GM19328 (cell line): ENCODE measurements around the gene SLN.

ENCODE experiments used
- ATAC-seq: cut with Tn5 transposase; IDR thresholded peaks from one replicate; pipeline ENCODE4 v1.9.1; 2021; ENCODE audit warnings: mild to moderate bottlenecking, moderate library complexity; ENCODE audit not compliant: unreplicated experiment

SLN gene

GRCh38 chr11:107719557-107720302 lies 7.9 kb upstream of the SLN start:
- no peak for ATAC-seq

DNA sequence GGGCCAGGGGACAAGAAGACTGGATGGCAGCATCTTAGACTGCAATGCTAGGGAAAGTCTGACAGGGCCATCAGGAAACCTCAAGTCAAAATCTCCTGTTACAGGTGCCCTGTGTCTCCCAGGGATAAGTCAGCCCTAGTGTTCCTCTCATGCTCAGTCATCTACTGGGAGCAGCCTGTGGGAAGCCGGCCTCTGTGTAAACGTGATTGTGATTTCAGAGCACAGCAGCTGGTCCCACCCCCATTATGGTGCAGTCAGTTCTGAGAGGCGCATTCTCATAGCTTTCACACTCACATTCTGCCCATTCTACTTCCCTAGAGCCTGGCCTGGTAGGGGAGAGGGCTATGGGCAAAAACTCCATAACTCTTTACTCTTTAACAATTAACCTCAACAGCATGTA lies 7.2 kb upstream of the SLN start:
- no peak for ATAC-seq

GRCh38 chr11:107716884-107717532 lies 5.2 kb upstream of the SLN start:
- ATAC-seq, result no peak

- no peak for ATAC-seq
Measured at GRCh38 chr11:107713009-107713408, 1.2 kb upstream of the SLN start.

DNA sequence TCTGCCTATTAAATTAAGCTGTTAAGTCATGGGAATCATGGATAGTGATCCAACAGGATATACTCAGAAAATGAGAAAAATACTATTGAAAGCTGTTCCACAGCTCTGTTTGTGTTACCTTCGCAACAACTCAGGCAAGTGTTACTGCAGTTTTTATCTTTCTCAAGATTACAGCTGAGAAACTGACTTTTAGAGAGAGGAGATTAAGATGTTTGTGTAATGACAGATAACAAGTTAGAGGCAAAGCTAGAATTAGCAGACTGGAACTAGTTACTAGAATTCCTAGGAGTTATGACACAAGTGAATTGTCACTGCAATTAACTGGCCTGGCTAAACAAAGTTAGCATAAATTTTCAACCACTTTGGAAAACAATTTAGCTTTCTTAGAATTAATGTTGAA lies 1.6 kb downstream of the SLN start:
- no peak for ATAC-seq

DNA sequence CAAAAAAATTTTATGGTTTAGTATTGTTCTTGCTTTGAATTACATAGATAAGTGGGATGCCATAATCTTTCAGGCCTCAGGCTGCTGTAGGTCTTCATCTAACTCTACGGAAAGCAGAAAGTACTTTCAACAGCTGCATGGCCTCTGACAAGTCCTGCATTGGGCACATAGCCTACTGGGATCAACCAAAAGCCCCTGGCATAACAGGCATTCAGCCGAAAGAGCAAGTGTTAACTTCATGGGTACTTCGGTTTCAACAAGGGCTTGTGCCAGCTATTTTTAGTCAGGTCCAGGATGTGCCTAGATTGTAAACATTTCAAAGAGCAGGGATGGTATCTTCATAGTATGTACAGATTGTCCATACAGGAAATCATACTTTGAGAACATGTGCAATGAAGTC lies 3.1 kb downstream of the SLN start:
- ATAC-seq, result no peak

- no peak for ATAC-seq
Measured at GRCh38 chr11:107707807-107708206, 4.0 kb downstream of the SLN start.

GRCh38 chr11:107707215-107707671 lies 4.6 kb downstream of the SLN start:
- no peak for ATAC-seq

GRCh38 chr11:107706531-107706930 lies 5.3 kb downstream of the SLN start:
- ATAC-seq, result no peak

GRCh38 chr11:107705027-107705426 lies 6.8 kb downstream of the SLN start:
- ATAC-seq, result no peak

DNA sequence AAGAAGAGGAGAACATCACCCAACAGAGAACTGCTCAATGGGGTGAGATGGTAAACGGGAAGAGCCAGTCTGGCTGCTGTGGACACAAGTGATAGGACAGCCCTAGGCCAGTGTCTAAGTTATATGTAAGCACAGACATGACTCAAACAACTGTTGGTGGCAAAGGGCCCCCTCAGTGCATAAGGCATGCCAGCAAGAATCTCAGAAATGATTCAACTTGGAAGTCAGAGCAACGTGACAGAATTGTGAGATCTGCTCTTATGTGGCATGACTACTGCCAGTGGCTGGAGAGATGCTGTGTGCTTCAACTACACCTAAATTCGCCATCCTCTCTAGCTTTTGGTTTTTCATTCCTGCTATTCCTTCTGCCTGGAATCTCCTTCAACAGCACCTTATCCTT lies 7.4 kb downstream of the SLN start:
- no peak for ATAC-seq

GRCh38 chr11:107702723-107703122 lies 9.1 kb downstream of the SLN start:
- no peak for ATAC-seq

DNA sequence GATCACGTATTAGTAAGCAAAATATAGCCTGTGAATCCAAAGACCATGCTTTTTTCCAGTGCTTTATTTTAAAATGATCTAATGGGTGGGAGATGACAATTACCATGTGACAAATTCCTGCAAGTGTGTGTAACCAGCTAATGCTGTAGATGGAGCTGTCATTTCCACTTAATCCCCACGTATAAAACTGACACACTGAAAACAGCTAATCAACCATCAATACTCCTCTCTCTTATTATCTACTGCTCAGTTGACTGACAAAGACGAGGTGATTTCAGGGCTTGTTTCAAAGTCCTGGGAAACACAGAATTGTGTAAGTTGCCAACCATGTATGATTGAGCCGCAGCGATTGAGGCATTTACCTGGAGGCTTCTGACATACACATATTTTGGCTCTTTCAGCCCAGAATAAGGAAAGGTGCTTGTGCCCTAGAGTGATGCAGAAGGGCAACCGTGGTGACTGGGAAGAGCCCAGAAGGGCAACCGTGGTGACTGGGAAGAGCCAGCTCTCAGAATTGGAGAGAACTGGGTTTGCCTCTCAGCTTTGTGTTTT lies 9.7 kb downstream of the SLN start:
- ATAC-seq, result no peak

- no peak for ATAC-seq
Measured at GRCh38 chr11:107699371-107700285, 12.2 kb downstream of the SLN start.

DNA sequence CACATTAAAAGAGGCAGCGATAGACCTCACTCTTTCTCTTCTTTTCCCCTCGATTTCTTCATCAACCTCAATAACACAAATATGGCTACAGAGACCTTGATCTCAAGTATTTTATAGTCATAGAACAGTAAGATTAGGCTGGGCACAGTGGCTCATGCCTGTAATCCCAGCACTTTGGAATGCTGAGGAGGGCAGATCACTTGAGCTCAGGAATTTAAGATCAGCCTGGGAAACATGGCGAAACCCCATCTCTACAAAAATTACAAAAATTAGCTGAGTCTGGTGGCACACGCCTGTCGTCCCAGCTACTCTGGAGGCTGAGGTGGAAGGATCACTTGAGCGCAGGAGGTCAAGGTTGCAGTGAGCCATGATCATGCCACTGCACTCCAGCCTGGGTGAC lies 14.6 kb downstream of the SLN start:
- ATAC-seq, result no peak

GRCh38 chr11:107696140-107696539 lies 15.7 kb downstream of the SLN start:
- ATAC-seq, result no peak

- no peak for ATAC-seq
Measured at GRCh38 chr11:107695446-107695845, 16.4 kb downstream of the SLN start.

- no peak for ATAC-seq
Measured at GRCh38 chr11:107691000-107691750, 20.7 kb downstream of the SLN start.

GRCh38 chr11:107689317-107690202 lies 22.3 kb downstream of the SLN start:
- no peak for ATAC-seq
